Right lobe of liver (tissue), 6 donors: ENCODE data around the gene MPG. TPM values are rescaled to one million over a fixed set of nuclear protein-coding genes. Genes with fewer than 3 reads are reported as not detected.

Source experiments
- ATAC-seq, 4 donors: fragments of 200-7000 bp; cut with Tn5 transposase; one replicate each; pipeline ENCODE4 v1.9.1; 2020; ENCODE audit warnings: mild to moderate bottlenecking in 4 of 4, moderate library complexity in 4 of 4
- DNase-seq, 3 donors: peaks; one replicate each; pipeline ENCODE4 v3.0.0-alpha.2; 2020
- H3K27ac ChIP-seq, 3 donors: fragments of 200-600 bp; one replicate each; pipeline ENCODE4 v1.8.0; 2022
- H3K27me3 ChIP-seq, 2 donors: fragments of 200-600 bp; one replicate each; pipeline ENCODE4 v1.8.0; 2022
- H3K36me3 ChIP-seq, 4 donors: fragments of 200-600 bp; sonication (generic) in 1 of 4; one replicate each; pipeline versions ENCODE4 v1.5.1 to v1.8.0; 2017 to 2022; ENCODE audit warnings: control low read depth in 1 of 4
- H3K4me1 ChIP-seq, 4 donors: fragments of 200-600 bp; sonication (generic) in 1 of 4; one replicate each; pipeline versions ENCODE4 v1.5.1 to v1.8.0; 2017 to 2022; ENCODE audit warnings: control low read depth in 1 of 4
- H3K4me3 ChIP-seq, 3 donors: fragments of 200-600 bp; one replicate each; pipeline ENCODE4 v1.8.0; 2022
- H3K9me3 ChIP-seq, 4 donors: fragments of 200-600 bp; sonication (generic) in 1 of 4; one replicate each; pipeline versions ENCODE4 v1.5.1 to v1.8.0; 2017 to 2022; ENCODE audit warnings: control low read depth in 1 of 4
- CTCF ChIP-seq, 4 donors: fragments of 200-600 bp in 3 of 4; fragments of 450-650 bp in 1 of 4; IDR thresholded peaks; one replicate each; pipeline versions ENCODE4 v1.5.1 to v1.8.0; 2016 to 2022; ENCODE audit warnings: antibody characterized with exemption in 4 of 4, mild to moderate bottlenecking in 2 of 4
- POLR2A ChIP-seq: fragments of 450-650 bp; IDR thresholded peaks from one replicate; pipeline ENCODE4 v1.6.1; 2017; ENCODE audit warnings: antibody characterized with exemption, mild to moderate bottlenecking
- WGBS: methylation state at CpG from one replicate; pipeline ENCODE4 v1.1.6; 2018; ENCODE audit warnings: low coverage, low lambda C conversion rate; ENCODE audit not compliant: insufficient coverage; ENCODE audit errors: missing lambda C conversion rate; 5-methylcytosine and 5-hydroxymethylcytosine counted together
- intact Hi-C, 2 donors: fragments of 100-400 bp; cut with DNase I; formaldehyde crosslinking; loops; one replicate each; pipeline versions ENCODE4 v1.11.2 to v1.14.1; 2022
- total RNA-seq, 6 experiments: library from RNA; depleted of rRNA in 2 of 6; stranded (reverse); fragments of >200 nt in 2 of 6; fragmentation: NEBNext Ultra II Directional in 3 of 6; extraction: Animal tissue kit (Norgen Biotek cat#: 25700) in 3 of 6; gene quantifications; one replicate each; pipeline versions ENCODE4 v1.1.0 to v1.2.4, GENCODE V29; 2016 to 2023
- donor health status: DM: no; HTN: yes; CAD: no.
- donor health status: DM: no; HTN: no; CAD: no.
- donor health status: DM: no; HTN: no; CAD: no.
- donor health status: DM: no; HTN: yes; CAD: no.
- donor health status: DM: no; HTN: yes; CAD: no.

Gene MPG
- total RNA-seq, 6 experiments from 2014 or later: 20.7 to 76.4 (median 26.9) TPM

GRCh38 chr16:69181-69580 lies 8.8 kb upstream of the MPG start:
- peaks cover 0 to 12% (median 2%) of the 10 kb centered on the region in 4 donors for H3K4me1 ChIP-seq
- H3K27ac ChIP-seq: no peak overlapping the region
- intact Hi-C loops: no loop called here
- no peaks in the 10 kb centered on the region for H3K27me3 ChIP-seq
- H3K4me3 ChIP-seq: no peak overlapping the region
- no peaks in the 10 kb centered on the region for H3K36me3 ChIP-seq
- no CpG with 5 or more reads among the region's 8 CpGs for WGBS
- H3K9me3 ChIP-seq: no peaks in the 10 kb centered on the region
- DNase-seq: peak in 1 of 3 donors; percentile 13
- no peak for TF ChIP-seq POLR2A
- no peak for TF ChIP-seq CTCF (IDR thresholded peaks at IDR 0.05)
- no peak for ATAC-seq

DNA sequence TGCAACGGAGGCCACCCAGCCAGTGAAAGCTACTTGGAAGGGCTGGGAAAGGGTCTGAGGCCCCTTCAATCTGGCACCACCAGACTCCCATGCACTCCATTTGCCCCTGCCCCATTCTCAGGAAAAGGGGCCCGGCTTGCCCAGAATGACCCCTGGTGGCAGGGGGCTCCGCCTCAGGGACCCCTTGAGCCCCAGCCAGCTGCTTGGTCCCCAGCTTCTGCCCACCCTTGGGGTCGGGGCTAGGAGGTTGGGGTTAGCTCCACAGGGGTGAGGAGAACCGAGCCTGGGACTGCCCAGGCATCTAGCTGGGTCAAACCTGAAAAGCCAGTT lies 6.8 kb upstream of the MPG start:
- Histone ChIP-seq H3K4me3 (peak overlapping the region in 2 of 3 donors; percentile 54 to 70), H3K27me3 (no peaks in the 10 kb centered on the region), H3K27ac (no peak overlapping the region), H3K9me3 (no peaks in the 10 kb centered on the region), H3K36me3 (no peaks in the 10 kb centered on the region), H3K4me1 (peaks cover 0 to 12% (median 2%) of the 10 kb centered on the region in 4 donors)
- DNase-seq (no peak), ATAC-seq (no peak)
- no peak for TF ChIP-seq CTCF (IDR thresholded peaks at IDR 0.05)
- no peak for TF ChIP-seq POLR2A
- intact Hi-C loops: no loop called here
- WGBS: 75% methylated on average over 3 of the region's 5 CpGs

DNA sequence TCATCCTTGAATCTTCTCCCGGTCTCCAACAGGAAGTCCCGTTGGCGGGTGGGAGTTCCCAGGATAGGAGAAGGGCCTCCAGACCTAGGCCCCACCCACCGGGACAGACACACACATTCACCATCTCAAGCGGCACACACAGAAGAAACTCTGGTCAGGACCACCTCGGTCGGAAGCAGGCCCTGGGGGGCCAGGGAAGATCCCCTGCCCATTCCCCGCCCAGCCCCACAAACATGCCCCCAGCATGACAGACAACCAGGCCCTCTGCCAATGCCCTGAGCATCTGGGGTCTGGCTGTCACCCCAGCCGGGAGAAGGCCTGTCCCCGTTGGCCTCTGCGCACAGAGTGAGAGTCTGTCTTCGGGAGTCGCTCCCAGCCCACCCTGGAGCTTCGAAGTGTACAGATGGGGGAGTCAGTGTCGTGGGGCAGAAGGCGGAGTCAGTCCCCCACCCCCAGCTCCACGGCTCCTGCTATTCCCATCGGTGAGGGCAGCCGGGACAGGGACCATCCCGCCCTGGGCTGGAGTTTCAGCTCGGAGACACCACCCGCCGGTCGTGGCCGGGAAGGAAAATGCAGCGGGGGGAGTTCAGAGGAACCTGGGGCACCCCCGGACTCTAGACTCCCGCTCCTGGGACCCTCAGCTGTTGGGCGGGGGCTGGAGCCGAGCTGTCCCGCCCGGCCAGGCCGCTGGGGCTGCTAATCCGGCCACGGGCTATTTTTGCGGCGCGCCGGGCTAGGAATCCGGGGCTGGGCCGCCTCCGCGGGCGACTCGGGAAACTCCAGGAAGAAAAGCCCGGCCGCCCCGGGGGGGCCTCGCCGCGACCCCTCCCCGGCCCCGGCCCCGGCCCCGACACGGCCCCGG lies 6.3 kb upstream of the MPG start:
- Histone ChIP-seq H3K4me1 (peaks cover 0 to 16% (median 4%) of the 10 kb centered on the region in 4 donors), H3K36me3 (no peaks in the 10 kb centered on the region), H3K27ac (peak overlapping the region; percentile 46 to 47 (median 47)), H3K9me3 (no peaks in the 10 kb centered on the region), H3K4me3 (peak overlapping the region; percentile 54 to 70 (median 64)), H3K27me3 (no peaks in the 10 kb centered on the region)
- intact Hi-C loops: no loop called here
- TF ChIP-seq CTCF (IDR thresholded peaks at IDR 0.05): no peak
- TF ChIP-seq POLR2A: peak; percentile 25
- DNase-seq (no peak), ATAC-seq (peak in 3 of 4 donors; percentile 12 to 17 (median 14))
- WGBS: 6% methylated on average over 20 of the region's 57 CpGs

DNA sequence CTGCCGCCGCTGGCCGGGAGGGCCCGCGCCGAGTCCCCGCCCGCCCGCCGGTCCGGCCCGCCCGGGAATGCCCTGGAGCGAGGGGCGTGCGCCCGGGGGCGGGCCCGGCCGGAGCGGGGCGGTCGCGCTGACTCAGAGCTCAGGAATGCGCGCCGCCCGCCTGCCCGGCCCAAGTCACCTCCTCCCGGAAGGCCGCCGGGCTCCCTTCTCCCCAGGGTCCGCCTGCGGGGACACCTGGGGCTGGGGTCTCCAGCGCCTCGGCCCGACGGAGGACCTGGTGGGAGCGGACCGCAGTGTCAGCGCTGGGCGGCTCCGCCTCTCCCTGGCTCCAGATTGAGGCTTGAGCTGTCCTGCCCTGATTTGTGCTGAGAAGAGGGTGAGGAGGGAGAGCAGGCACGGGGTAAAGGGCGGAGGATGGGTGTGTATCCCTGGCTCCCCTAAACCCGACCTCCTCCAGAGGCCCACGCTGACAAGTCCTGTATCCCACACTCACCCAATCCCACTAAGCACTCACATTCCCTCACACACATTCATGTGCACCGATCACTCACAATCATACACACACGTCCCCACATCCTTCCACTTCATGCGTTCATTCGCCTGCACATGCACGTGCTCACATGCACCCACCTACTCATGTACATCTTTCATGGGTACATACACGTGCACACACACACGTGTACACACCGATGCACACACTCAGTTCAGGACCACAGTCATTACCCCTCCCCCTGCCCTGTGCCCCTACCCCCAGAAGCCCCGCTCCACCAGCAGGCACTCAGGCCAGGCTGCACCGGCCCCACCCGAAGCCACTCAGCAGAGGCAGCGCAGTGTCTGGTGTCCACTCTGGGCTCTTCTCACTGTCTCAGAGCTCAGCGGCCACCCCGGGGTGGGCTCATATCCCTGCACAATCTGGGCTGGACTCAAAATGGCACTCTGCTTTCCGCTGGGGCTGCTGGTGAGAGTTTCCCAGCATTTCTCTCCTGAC lies 5.2 kb upstream of the MPG start, which contains the start of gene RHBDF1:
Gene RHBDF1, minus strand, starts transcription at position 71 of the 988 bp plus-strand sequence. CDS start 7,616 bp downstream, outside the sequence.
- DNase-seq (peak in 2 of 3 donors; percentile 68 to 76), ATAC-seq (peak; percentile 73 to 83 (median 79))
- H3K4me1 ChIP-seq: peaks cover 0 to 26% (median 10%) of the 10 kb centered on the region in 4 donors

More for the DNA sequence above, 5.2 kb upstream of the MPG start, which contains the start of gene RHBDF1:
- no peak for TF ChIP-seq CTCF (IDR thresholded peaks at IDR 0.05)
- TF ChIP-seq POLR2A: peak; percentile 26
- intact Hi-C loops: no loop called here
- Histone ChIP-seq H3K36me3 (no peaks in the 10 kb centered on the region), H3K27me3 (no peaks in the 10 kb centered on the region), H3K4me3 (peak within 1 kb of the TSS; percentile 54 to 70 (median 64)), H3K27ac (peak within 1 kb of the TSS; percentile 47 to 60 (median 47)), H3K9me3 (no peaks in the 10 kb centered on the region)
- 70% methylated on average over 12 of the region's 62 CpGs for WGBS
